Epithelial cell of proximal tubule (primary cell): ENCODE results near the gene COL4A6. TPM values are rescaled to one million over a fixed set of nuclear protein-coding genes. Genes with fewer than 3 reads are reported as not detected.
"Not testable (repeated sequence)": the region's sequence is repeated elsewhere in the genome, so short reads cannot be mapped to it uniquely, and the experiment has no call there.

ENCODE experiments used
- DNase-seq: peaks from one replicate; pipeline ENCODE4 v3.0.0-alpha.2; 2011; ENCODE audit warnings: low read depth
- H3K4me3 ChIP-seq: 2 replicates; pipeline ENCODE4 v1.5.1; 2011; ENCODE audit warnings: low read depth, mild to moderate bottlenecking, low read length
- total RNA-seq: library from RNA; depleted of rRNA; stranded (reverse); fragments of >200 nt; gene quantifications from 2 replicates; pipeline ENCODE4 v1.2.3, GENCODE V29; 2015
- TF ChIP-seq, protein P1 (sequence below): conservative IDR thresholded peaks from 2 replicates; pipeline ENCODE4 v1.5.1; 2012; ENCODE audit warnings: low read depth, mild to moderate bottlenecking, low read length

COL4A6 gene
- 1.4 and 2.0 TPM in 2 replicates for total RNA-seq

DNA sequence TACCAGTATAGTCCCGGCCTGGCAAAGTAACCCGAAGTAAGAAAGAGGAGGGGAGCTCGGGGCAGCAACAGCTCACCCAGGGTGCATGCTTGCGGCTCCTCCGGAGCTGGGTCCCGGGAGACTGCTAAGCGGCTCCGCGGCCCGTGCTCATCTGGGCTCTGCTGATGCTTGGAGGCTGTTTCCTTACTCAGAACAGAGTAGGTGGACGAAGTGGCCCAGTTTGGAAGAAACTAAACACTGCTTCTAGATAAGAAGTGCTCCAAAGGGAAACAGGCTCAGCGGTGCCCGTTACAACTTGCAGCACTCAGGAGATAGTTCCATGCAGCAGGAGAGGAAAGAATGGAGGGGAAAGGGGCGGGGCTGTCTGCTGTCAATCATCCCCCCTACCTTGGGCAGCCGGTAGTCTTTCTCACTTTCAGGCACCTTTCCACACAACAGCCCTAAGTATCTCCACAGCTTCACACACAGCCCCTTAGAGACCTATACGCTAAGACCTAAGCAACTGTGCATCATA lies at the start of gene COL4A6:
Gene COL4A6 (minus strand): TSS at position 313 of the 514 bp plus-strand sequence. CDS start 226 bp downstream, at position 87.
- peak within 1 kb of the TSS; percentile 69 for H3K4me3 ChIP-seq
- no peak for DNase-seq

DNA sequence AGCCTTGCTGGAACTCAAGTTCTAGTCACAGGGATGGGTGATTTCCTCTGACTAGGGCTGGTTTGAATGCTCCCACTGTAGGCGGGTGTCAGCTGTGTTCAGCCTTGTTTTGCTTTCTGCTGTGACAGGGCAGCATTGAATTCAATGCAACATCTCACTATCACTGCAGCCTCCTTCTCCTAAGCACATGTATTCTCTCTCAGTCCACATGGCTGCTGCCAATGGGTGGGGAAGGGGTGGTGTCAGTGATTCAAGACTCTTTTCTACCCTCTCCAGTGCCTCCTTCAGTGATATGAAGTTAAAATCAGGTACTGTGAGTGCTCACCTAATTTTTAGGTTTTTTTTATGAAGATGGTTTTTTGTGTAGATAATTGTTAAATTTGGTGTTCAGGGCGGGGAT lies 47.7 kb upstream of the COL4A6 start:
- TF ChIP-seq, protein P1, sequence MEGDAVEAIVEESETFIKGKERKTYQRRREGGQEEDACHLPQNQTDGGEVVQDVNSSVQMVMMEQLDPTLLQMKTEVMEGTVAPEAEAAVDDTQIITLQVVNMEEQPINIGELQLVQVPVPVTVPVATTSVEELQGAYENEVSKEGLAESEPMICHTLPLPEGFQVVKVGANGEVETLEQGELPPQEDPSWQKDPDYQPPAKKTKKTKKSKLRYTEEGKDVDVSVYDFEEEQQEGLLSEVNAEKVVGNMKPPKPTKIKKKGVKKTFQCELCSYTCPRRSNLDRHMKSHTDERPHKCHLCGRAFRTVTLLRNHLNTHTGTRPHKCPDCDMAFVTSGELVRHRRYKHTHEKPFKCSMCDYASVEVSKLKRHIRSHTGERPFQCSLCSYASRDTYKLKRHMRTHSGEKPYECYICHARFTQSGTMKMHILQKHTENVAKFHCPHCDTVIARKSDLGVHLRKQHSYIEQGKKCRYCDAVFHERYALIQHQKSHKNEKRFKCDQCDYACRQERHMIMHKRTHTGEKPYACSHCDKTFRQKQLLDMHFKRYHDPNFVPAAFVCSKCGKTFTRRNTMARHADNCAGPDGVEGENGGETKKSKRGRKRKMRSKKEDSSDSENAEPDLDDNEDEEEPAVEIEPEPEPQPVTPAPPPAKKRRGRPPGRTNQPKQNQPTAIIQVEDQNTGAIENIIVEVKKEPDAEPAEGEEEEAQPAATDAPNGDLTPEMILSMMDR, result no peak
- no peak for DNase-seq
- no peak overlapping the region for H3K4me3 ChIP-seq

More for the DNA sequence above, at the start of gene COL4A6:
- TF ChIP-seq, protein P1, result no peak

DNA sequence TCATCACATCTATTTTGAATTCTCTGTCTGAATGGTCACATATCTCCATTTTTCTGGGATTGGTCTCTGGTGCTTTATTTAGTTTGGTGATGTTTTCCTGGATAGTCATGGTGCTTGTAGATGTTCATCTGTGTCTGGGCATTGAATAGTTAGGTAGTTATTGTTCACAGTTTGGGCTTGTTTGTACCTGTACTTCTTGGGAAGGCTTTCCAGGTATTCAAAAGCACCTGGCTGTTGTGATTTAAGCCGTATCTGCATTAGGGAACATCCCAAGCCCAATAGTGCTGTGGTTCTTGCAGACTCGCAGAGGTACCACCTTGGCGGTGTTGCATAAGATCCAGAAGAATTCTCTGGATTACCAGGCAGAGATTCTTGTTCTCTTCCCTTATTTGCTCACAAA lies 46.0 kb upstream of the COL4A6 start:
- no peak overlapping the region for H3K4me3 ChIP-seq
- TF ChIP-seq, protein P1, result no peak
- no peak for DNase-seq

DNA sequence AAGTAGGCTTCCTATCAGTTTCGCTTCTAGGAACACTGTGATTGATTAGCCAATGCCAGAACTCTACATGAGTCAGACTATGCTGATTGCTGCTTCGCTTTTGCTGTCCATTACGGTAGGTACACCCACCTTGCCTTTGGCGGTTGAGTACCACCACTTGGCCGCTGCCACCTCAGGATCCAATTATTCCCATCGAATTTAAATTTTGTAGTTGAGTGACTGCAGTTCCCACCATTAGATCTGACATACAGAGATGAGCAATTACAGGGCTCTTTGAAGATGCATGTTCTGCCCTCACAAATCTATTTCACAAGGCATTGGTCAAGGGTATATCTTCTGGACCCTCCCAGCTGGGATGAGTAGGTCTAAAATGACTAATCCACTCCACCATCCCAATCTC lies 43.3 kb upstream of the COL4A6 start:
- H3K4me3 ChIP-seq, DNase-seq: not testable (repeated sequence)

DNA sequence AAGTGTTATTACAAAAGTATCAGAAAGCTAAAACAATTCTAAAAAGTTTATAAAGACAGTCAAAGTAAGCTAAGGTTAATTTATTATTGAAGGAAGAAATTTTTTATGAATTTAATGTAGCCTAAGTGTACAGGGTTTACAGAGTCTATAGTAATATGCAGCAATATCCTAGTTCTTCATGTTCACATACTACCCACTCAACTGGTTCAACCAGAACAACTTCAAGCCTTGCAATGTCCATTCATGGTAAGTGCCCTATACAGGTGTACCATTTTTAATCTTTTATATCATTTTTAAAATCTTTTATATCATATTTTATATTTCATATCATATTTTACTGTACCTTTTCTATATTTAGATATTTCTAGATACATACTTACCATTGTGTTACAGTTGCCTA lies 35.8 kb upstream of the COL4A6 start:
- TF ChIP-seq, protein P1, result no peak
- DNase-seq, result no peak
- no peak overlapping the region for H3K4me3 ChIP-seq

DNA sequence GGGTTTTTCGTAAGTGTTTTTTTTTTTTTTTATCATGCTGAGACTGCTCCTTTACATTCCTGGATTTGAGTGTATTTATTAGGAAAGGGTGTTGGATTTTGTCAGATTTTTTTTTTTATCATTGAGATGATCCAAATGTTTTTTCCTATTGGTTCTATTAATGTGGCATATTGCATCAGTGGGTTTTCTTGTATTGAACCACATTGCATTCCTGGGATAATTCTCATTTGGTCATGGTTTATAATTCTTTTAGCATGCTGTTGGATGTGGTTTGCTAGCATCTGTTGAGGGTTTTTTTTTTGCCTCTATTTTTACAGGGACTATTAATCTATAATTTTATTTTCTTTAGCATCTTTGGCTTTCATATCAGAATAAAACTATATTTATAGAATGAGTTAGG lies 30.3 kb upstream of the COL4A6 start:
- TF ChIP-seq, protein P1, result no peak
- H3K4me3 ChIP-seq, result no peak overlapping the region
- DNase-seq, result no peak

DNA sequence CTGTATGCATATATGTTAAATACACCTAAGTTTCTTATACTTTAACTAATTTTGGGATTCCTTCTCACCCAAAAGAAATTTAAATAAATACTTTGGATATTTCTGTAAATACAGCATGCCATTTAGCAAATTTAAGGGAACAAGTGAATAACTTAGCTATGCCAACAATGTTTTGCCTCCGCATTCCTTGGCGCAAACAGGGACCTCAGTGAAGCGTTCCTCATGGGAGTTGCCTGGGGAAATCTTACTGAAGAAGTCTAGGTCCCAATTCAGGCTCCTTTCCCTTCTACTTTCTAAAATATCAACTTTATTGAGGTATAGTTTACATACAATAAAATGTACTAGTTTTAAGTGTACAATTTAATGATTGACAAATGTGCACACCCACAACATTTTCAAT lies 26.4 kb upstream of the COL4A6 start:
- no peak for DNase-seq
- no peak overlapping the region for H3K4me3 ChIP-seq
- TF ChIP-seq, protein P1, result no peak

DNA sequence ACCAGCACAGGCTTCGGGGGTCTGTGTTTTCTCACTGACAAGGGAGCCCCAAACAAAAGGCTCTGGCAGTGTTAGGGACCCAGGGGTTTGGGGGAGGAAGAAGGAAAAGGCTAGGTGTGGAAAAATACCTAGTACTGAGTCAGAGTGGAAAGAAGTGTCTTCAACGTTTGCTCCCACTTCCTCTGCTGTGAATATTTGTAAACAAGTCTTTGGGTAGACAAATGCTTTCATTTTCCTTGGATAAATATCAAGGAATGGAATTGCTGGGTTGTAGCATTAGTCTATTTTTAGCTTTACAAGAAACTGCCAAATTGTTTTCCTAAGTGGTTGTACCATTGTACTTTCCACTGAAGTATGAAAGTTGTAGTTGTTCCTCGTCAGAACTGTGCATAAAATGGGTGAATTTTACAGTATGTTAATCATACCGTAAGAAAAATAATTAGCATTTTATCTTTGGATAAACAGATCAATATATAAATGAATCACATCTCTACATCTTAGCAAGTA lies 18.8 kb upstream of the COL4A6 start:
- TF ChIP-seq, protein P1, result no peak
- DNase-seq, result no peak
- H3K4me3 ChIP-seq, result no peak overlapping the region
